ENCODE data around the gene PNPO.

DNA sequence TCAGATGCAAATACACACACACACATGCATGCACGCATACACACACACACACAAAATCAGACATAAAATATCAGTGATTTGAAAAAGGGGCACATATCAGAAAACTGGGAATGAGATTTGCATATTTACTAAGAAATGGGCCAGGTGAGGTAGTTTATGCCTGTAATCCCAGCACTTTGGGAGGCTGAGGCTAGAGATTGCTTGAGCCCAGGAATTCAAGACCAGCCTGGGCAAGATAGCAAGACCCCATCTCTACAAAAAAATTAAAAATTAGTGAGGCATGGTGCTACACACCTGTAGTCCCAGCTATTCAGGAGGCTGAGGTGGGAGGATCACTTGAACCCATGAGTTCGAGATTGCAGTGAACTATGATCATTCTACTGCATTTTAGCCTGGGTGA lies 22.4 kb upstream of the PNPO start:
- TF ChIP-seq EZH2 (IDR thresholded peaks at IDR 0.05; ENCODE audit: borderline replicate concordance, insufficient read depth, low read length, poor library complexity, severe bottlenecking) = no peak
- TF ChIP-seq, protein P1, sequence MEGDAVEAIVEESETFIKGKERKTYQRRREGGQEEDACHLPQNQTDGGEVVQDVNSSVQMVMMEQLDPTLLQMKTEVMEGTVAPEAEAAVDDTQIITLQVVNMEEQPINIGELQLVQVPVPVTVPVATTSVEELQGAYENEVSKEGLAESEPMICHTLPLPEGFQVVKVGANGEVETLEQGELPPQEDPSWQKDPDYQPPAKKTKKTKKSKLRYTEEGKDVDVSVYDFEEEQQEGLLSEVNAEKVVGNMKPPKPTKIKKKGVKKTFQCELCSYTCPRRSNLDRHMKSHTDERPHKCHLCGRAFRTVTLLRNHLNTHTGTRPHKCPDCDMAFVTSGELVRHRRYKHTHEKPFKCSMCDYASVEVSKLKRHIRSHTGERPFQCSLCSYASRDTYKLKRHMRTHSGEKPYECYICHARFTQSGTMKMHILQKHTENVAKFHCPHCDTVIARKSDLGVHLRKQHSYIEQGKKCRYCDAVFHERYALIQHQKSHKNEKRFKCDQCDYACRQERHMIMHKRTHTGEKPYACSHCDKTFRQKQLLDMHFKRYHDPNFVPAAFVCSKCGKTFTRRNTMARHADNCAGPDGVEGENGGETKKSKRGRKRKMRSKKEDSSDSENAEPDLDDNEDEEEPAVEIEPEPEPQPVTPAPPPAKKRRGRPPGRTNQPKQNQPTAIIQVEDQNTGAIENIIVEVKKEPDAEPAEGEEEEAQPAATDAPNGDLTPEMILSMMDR (IDR thresholded peaks at IDR 0.05; ENCODE audit: poor library complexity, severe bottlenecking) = no peak
- no peak for TF ChIP-seq EP300 (conservative IDR thresholded peaks at IDR 0.05; ENCODE audit: poor library complexity, severe bottlenecking)
- no peak for TF ChIP-seq SMC3 (conservative IDR thresholded peaks at IDR 0.05; ENCODE audit: poor library complexity)
- no peak for TF ChIP-seq TAF1 (IDR thresholded peaks at IDR 0.05; ENCODE audit: low read depth)
- TF ChIP-seq POLR2AphosphoS5 (IDR thresholded peaks at IDR 0.05) = no peak

Data from neural cell (in vitro differentiated cells).